GM18511 (cell line): ENCODE results near the gene FOXL2NB.

ENCODE experiments used
- ATAC-seq: cut with Tn5 transposase; IDR thresholded peaks from one replicate; pipeline ENCODE4 v1.9.1; 2021; ENCODE audit warnings: mild to moderate bottlenecking, moderate library complexity; ENCODE audit not compliant: unreplicated experiment

FOXL2NB gene

DNA sequence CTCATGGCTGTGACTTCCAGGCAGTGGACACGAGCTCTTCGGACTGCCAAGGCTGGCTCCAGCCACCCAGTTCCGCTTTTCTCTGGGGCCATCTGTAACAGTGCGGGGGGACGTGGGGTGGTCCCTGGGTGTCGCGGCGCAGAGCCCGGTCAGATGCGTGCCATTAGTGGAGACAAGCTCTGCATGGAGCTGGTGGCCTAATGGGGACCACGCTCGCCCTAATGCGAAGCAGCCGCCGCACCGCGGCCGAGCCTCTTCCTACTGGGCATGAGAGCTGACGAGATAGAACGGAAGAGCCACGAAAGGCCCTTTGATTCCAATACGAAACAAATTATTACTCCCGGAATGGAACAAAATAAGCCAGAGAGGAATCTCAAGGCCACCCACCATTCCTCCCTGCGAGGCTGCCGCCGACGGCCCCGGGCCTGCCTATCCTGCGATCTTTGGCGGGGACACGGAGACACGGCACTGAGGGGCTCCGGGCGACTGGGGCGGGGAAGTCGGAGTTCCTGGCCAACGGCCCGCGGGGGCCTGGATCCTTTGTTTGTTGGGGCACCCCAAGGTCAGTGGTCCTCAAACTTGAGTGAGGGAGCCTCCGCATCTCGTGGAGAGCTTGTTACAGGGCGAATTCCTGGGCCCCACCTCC lies 18.2 kb upstream of the FOXL2NB start:
- ATAC-seq: no peak

DNA sequence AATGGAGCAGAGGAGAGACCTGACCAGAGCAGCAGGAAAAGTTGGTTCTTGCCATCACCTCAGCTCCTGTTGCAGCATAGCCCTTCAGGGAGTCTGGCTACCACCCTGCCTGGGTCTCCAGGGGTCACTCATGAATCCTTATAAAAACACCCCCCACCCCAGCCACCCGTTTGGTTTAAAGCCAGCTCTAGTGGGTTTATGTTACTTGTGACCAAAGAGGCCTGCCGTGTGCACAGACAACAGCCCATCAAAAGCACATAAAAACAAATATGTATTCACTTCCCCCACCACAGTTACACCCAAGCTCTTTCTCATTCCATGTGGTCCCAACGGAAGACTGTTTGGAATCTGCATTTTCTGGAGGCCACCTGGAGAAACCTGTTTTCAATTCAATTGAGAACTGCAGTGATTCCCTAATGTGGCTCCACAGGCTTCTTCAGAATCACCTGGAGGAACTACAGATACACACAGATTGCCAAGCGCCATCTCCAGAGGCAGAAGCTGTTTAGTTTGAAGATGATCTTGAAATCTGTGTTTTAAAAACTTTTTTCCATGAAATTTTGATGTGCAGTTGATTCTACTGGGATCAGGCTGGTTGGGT lies 13.8 kb upstream of the FOXL2NB start:
- no peak for ATAC-seq

DNA sequence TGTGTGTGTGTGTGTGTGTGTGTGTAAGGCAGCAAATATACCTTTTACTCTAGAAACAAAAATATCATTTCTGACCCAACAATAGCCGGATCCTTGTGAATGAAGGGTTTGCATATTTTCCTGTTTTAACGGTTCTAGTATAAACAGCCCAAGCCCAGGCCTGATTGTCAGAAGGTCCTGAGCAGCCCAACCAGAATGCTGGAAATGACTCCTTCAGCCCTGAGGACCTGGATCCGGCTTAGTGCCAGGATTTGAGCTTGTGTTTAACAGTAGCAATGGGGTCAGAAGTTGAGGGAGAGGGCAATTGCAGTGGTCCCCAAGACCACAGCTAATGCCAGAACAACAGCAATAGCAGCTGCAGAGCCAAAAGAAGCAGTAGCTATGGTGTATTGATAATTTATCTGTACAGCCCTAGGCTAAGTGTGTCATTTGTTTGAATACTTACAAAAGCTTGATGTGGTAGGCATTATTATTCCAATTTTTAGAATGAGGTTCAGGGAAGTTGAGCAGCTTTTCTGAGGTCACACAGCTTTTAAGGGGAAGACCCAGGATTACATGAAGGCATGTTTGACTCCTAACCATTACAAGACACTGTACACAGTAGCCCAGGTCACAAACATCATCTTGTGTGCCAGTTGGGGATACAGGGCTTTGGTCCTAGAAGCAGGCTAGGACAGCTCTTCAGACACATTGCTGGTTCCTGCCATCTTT lies 12.9 kb upstream of the FOXL2NB start:
- ATAC-seq: no peak

DNA sequence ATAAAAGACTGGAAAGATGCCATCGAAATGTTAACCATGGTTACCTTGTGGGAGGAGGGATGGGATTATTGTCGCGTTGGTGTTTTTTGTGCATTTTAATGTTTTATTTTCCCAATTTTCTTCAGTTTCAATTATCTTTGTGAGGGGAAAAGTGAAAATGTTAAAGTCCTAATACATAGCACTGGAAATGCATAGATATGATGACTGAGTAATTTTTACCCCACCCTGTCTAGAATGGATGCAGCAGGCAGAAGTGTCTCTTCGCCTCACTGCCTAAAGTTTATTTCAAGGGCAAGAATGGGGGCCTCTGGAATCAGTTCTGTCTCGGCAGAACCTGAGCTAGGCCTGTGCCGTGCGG lies 11.5 kb upstream of the FOXL2NB start:
- no peak for ATAC-seq

DNA sequence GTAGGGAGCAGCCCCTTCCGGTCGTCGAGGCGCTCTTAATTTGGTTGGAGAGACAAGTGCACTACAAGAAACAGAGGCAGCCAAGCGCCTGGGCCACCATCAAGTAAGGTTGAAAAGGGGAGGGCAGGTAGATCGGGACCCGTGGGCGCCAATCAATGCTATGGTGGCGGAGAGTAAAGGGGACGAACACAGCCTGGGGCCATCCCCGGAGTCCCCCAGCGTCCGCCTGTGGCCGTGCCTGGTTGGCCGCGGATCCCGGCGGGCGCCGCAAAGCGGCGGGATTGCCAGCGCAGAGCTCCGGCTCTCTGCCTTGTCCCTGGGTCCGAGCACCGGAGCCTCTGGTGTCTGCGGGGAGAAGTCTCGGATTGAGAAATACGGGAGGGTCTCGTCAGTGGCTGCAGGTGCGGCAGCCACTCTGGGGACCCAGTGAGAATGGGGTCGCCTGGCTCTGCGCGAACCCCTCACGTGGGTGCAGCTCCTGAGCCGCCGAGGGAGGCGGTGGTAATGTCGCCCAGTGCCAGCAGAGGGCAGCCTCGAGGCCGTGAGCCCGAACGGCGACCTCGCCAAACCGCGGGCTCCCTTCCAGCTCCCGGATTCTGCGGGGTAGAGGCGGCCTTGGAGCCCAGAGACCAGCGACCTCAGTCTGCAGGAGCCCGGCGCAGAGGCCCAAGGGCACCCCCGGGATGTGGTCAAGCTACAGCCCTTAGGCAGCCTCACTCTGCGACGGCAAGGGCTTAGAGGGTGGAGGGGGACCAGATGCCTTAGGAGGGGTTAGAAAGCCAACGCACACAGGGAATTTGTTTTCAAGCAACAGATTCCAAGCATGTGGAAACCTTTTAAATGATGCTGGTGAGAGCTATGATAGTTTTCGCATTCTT lies 10.9 kb upstream of the FOXL2NB start:
- peak; percentile 78 for ATAC-seq

DNA sequence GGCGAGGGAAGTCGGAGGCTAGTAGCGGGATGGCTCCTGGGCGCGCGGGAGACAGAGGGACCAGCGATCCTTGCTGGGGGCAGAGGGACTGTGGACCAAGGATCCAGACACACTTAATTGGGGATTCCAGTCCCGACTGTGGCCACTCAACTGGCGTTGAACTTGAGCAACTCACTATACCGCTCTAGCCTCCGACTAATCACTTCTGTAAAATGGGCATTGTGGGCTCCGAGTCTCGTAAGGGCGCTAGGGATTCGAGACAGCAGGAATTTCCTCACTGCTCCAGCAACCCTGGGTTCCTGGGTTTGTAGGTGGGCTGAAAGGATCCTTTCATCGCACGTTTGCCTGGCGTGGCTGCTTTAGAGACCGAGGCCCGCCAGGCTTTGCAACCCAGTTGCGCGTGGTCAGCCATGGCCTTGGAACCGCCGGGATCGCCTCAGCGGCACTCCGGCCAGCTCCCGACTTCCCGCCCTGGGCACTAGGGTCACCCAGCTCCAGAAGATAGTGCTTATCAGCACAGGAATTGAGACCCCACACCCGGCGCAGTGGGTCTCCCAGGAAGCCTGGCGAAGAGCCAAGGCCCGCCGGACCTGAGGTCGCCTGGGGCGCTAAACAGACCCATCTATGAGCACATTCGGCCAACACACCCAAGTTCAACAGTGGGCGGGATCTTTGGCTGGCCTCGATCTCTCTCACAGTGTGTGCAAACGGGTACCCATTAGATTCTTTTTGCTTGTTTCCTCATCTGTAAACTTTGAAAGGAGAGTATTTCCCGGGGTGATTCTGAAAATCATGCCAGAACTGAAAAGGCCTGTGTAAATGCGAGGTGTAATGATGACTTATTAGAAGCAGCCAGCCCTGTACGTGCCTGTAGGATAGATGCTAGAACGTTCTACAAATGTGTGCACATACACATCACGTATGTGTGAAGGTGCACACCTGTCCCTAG lies 10.0 kb upstream of the FOXL2NB start:
- ATAC-seq: no peak

DNA sequence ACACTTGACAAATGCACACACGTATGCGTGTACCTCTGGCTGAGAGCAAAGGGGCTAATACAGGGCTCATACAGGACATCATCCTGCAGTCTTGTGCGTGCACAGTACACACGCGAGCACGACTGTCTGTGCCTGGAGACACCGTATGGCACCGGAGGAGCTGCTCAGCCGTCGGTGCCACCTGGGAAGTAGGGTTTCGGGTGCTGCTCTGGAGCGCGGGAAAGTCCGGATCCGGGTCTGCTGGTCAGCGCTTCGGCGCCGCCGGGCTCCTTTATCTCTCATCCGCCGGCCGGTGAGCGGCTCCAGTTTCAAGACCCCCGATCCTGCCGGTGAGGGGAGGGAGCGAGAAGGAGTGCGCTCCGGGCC lies 9.3 kb upstream of the FOXL2NB start:
- no peak for ATAC-seq

DNA sequence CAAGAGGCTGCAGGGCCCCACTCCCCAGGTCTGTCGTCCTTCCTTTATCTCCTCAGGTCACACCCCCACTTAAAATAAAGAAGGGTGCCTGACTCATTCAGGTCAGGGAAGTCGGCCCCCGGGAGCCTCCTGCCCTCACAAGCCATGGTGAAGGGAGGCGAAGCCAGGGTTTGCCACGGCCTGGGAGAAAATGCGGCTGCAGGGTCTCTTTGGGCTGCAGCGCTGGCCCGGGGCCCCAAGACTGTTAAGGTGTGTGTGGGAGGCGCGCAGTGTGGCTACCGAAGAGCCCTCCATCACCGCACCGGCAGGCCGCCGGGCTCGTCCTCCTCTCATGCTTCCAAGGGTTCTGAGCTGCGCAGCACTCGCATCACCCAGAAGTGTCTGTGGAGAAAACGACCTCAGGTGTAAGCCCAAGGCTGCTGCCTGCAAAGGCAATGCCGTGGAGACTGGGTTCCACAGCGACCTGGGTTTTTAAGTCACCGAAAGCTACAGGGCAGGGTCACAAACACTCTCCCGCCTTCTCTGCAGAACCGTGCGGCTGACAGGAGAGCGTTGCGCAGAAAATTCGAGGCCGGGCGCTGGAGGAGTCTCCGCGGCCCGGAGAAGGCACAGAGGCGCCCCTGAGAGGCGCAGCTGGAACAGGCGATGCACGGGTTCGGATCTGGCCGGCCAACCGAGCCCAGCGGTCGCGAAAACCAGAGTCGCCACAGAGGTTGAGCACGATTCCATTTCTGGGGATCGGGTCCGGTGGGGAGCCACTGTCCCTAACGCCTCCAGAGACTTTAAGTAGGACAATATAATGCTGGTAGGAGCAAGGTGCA lies 8.8 kb upstream of the FOXL2NB start:
- ATAC-seq: no peak

DNA sequence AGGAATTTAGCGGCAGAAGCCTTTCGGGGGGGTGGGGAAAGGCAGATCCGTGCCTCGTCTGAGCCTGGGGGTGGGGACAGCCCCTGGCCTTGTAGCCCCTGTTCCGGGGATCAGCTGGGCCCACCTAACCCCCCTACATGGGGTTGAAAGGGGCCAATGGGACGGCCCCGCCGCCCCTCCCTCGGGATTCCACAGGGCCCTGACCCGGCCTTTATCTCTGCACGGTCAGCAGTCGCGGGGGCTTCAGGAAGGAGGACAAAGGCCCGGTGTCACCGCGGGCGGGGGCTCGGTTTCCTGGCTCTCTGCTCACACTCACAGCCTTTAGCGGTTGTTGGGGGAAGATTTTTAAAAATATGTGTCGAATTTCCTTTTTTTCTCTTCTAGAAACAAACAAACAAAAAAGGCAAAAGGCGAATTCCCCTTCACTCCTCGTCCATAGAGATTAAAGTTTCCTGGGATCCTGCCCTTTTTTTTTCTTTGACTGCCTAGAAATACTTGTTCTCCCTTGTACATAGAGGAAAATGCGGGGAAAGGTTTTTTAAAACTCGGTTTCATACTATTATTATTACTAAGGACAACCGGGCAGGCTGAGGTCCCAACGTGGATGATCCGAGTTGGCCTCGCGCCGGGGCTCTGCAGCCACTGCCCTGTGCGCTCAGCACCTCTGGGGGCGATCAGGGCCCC lies 8.0 kb upstream of the FOXL2NB start:
- ATAC-seq: no peak

DNA sequence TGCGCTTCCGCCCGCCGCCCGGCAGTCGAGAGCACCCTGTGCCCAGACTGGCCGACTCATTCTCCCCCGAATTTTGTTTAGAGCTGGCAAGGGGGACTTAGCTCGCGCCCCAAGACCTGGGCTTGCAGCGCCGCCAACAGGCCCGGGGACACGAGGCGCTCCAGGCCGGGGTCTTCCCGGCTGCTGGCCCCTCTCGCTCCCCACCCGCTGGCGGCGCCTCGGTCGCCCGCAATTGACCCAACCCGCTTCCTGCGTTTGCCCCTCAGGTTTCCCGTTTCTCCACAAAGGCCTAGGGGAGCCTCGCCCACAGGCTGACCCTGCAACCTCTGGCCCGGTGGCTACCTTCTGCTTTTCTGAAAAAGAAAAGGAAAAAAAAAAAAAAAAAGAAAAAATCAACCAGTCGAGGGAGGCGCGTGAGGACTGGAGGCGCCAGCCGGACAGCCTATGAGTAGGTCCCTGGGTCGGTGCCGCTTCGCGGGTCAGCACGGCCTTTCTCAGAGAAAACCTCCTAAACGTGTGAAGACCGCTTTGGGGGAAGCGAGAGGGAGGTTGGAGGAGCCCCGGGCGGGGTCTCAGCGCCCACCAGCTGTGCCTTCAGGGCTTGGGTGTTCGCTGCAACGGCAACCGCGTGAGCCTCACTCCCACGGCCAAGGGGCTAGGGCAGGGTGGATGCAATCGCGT lies 7.3 kb upstream of the FOXL2NB start:
- no peak for ATAC-seq

DNA sequence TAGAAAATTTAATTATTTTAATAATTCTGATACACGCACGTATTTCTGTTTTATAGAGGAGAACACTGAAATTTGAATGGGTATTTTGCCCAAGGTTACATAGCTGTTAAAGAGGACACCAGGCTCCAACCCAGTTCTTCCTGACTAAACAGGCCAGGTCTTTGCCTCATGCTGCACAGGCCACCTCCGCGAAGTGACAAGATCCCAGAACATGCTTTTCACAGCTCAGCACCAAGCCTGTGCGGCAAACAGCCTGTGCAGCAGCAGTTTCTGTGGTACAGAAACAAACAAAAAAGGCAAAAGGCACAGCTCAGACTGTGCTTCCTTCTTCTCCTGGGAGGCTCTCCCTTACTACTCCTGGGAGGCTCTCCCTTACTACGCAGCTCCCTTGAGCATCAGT lies 6.6 kb upstream of the FOXL2NB start:
- no peak for ATAC-seq

DNA sequence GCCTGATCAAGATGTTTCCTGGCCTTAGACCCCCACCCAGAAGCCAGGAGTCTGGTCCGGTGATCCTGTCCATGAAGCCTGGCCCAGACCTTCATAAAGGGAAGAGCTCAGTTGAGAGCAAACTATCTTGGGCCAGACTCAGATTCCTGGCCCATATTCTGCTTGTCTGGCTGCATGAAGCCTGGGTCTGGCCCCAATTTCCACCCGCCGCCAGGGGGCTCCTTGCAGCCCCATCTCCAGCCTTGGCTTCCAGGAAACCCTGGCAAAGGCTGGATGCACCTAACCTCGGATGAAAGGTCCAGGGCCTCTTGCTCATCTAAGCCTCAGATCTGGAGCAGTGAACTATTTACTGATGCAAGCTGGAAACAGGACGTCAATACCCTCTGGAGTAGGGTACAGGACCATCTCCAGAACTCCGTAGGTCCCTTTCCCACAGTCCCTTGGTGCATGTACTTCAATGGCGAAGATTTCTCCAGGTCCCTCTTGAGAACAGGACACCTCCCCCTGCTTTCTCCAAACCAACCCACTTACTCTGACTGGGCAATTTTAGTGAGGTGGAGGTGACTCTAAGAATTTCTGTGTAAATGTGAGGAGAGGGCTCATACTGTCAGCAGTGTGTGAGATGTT lies 5.6 kb upstream of the FOXL2NB start:
- no peak for ATAC-seq

DNA sequence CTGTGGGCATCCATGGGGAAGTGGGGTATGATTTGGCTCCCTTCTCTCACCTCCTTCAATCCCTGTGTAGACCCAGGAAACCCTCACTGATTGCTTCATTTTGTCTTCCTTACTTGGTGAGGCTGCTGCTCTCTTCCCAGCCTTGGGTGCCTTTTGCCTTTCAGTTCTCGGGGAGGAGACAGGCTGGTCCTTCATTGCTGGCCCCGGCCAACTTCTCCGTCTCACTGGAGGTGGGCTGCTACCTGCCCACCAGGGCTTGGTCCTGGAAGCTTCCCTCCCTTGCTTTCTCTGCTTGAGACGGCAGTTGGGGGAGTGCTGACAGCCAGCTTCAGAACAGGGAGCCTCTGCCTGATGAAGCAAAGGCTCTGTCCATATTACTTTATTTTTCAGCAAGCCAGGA lies 4.7 kb upstream of the FOXL2NB start:
- no peak for ATAC-seq

DNA sequence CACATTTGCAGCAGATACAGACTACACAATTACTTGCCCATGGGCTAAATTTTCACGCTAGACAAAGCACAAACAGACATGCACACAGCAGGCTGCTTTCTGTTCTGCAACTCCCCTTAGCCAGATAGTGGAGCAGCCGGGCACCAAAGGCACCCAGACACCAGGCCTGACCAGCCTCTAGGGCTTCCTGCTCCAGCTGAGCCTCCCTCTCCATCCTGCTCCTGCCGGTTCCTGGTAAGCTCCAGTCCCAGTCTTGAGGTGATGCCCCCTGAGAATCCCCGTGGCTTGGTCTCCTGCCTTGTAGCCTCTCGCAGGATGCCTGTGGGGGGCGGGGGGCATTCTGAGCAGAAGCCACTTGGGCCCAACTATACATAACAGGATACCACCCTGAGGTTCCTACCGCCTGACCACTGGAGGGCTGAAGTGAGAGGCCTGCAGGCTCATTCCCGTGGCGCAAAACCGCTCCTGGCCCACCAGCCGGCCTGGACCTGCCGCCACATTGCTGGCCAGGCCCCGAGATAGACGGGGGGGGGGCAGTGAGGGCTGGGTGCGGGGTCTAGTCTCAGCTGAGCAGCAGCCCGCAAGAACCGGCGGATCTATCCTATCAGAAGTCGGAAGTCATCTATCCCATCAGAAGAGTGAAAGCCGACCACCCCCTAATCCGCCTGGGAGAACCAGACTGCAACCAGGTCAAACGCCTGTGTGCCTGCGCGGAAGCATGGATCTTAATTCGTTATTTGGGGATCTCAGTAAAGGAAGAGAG lies 4.0 kb upstream of the FOXL2NB start:
- ATAC-seq: no peak

DNA sequence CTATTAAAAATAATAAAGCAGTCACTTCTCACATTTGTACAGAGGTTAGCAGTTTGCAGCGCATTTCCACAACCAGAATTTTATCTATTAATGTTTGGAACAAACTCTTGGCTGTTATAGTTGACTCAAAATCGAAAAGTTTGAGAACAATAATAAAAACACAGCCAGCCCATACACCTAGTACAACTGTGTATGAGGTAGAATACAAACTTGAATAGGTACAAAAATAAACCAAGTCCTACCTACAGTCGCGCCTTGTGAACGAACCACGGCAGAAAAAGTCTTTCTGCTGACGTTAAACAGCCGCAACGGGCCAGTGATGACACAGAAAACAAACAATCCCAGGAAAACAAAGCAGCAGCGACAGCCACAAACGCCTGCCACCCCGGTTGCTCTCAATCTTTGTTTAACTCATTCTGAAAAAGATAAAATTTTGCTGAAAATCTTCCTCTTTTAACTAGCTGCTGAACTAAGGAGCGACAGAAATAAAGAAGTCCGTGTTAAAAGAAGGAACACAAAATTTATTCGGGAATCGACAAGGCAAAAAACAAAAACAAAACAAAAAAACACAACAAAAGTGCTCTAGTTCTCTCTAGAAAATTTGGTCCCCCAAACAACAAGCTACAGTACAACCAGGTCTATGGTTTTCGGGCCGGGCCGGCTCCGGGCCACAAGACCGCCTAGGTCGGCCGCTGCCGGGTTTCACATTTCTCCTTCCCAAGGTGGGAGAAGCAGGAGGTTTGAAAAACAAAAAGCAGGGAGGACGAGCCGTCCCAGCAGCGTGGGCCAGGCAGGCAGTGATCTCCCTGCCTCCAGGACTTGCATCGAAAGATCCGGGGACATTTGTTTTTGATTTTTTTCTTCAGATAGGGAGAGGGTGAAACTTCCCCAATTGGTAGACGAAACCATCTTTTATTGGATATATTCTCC lies 3.0 kb upstream of the FOXL2NB start:
- ATAC-seq: no peak

DNA sequence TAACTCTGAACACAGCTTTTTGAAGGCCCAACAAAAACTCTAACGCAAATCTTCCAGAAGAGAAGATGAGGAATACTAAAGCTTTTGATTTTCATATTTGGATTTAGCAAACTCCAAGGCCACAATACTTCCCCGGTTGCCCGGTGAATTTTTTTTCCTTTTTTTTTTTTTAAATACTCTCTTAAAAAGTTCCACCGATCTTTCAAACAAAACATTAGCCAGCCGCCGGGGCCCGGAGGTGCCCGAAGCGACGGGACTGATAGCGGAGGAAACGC lies 2.4 kb upstream of the FOXL2NB start:
- no peak for ATAC-seq
